HG03280 (cell line): Measurements from ENCODE around the gene RNF133.
"Not testable (repeated sequence)": the region's sequence is repeated elsewhere in the genome, so short reads cannot be mapped to it uniquely, and the experiment has no call there.

ENCODE experiments used
- ATAC-seq: cut with Tn5 transposase; IDR thresholded peaks from one replicate; pipeline ENCODE4 v1.9.1; 2021; ENCODE audit warnings: mild to moderate bottlenecking, moderate library complexity; ENCODE audit not compliant: unreplicated experiment

RNF133 gene

DNA sequence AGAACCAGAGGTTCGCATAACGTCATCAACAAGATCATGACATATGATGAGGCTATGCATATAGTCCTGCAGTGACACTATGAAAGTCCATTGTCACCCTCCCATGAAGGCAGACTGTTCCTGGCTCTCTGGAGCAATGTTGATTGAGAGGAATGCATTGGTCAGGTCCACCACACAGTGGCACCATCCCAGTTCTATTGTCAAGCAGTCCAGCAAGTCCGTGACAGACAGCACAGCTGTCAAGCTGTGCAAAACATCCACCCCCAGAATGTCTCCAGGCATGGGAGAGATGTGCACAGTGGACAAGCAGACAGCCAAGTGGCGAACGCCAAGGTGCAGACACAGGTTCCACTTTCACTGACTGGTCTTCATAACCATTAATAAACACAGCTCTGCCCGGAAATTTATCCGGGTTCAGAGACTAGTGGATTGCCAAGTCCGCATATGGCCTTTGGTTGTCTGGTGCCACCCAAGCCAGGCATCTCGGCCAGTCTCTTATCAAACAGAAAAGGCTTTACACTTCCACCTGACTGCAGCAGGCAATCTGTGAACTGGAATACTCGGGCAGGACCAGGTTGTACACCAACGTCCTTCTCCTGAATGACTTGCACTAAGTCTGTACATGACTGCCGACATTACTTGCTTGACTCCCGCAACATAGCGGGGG is 7.2 kb downstream of the RNF133 start:
- no peak for ATAC-seq

DNA sequence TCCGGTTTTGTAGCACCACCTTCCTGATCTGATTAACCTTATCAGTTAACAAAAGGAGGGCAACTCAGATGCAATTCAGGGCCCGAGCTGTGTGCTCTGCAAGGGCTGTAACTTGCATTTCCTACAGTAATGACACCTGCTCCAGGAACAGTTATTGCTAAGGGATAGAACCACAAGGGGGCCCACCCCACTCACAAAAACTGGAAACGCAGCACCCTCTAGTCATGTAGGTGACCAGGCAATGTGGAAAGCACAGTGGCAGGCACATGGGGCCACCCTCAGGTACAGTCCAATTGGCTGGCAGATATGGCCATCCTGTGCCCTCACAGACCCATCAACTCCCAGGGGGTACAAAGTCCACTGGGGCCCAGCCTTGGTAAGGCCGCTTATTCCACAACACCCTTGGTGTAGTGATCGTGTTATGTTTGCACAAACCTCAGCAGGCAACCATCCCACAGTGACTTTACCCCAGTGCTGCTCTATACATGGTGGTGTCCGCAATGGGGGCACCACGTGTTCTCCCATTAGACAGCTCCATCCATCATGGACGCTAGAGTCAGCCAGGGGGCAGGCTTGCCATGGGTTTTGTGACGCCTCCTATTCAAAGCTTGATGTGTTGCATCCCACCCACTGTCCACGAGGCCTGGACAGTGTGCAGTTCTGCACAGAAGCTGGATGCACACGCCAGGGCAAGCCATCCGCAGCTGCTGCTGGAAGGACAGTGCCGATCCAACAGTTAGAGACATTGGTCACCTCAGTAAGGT is 9.4 kb downstream of the RNF133 start:
- ATAC-seq, result no peak

DNA sequence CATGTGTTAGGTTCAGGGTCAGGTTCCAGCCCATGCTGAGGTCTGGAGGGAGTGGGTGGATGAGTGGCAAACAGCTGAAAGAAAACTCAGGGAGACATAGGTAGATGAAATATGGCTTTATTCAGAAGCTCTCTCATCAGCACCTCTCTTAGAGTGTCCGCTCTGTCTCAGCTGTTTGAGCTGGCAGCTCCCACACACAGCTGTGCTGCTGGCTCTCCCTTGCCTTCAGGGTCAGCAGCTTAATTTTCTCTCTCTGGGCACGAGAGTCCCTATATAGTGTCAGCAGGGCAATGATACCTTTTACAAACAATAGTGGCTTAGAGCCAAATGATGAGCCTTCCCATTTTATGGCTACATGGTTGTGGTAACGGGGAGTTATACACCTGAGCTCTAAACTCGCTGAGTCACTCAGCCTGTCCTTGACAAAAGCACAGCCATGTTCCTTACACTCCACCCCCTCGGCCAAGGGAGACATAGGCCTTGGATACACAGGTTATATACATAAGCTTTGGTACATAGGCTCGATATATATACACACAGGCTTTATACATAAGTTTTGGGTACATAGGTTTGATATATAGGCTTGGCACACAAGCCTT is 10.4 kb downstream of the RNF133 start:
- ATAC-seq, result no peak

DNA sequence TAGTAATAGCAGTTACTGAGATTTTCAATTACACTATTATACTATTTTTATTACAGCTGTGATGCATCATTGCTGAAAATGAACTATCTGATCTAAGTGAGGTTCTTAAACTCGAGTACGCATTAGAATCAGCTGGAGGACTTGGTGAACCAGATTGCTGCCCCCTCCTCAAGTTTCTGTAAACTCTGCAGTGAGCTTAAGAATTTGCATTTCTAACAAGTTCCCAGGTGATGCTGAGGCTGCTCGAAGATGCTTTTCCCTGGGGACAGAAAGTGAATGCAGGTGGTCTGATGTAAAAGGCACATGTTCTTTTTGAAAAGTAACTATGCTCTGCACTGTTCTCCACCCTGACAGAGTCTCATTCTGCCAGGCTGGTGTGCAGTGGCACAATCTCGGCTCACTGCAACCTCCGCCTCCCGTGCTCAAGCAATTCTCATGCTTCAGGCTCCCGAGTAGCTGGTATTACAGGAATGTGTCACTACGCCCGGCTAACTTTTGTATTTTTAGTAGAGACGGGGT is 12.5 kb downstream of the RNF133 start:
- ATAC-seq, result no peak

DNA sequence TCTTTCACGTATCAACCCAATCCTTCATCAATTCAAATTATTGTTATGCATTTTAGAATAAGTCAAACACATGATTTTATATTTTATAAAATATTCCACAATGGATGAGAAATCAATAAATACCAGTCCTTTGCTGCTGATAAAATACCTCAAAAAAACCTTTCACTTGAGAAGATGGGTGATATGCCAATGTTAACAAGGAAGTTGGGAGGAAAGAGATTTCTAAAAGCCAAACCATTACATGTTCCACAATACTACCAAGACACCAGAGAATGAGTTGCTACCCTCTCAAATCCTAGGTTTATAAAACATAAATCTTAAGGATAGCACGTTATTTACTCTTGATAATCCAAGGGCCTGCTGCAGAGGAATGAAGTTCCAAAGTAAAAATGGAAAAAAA is 14.4 kb downstream of the RNF133 start:
- ATAC-seq, result no peak

DNA sequence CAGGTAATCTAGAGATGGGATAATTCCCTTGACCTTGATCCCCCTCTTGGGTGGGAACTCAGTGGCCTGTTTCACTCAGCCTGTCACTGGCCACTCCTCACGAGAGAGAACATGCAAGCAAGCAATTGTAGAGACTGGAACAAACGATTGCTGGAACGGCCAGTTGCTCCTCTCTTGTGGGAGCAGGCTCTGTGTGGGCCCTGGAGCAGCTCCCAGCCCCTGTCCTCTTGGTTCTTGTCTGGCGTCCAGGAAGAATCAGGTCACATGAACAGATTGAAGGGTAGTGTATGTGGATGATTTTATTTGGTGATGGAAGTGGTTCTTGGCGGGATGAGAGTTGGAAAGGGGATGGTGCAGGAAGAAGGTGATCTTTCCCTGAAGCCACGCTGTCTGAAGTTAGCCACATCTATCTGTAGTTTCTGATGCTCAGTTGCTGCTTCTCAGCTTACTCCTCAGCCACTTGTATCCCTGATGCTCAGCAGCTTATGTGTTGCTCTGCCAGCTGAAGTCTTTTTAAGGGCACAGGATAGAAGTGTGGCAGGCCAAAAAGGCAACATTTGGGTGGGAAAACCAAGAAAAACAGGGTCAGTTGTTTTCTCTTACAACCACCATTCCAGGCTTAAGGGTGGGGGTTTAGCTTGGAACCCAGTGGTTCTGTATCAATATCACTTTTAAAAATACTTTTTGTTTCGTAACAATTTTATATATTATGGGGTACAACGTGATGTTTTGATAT is 15.9 kb downstream of the RNF133 start:
- no peak for ATAC-seq

DNA sequence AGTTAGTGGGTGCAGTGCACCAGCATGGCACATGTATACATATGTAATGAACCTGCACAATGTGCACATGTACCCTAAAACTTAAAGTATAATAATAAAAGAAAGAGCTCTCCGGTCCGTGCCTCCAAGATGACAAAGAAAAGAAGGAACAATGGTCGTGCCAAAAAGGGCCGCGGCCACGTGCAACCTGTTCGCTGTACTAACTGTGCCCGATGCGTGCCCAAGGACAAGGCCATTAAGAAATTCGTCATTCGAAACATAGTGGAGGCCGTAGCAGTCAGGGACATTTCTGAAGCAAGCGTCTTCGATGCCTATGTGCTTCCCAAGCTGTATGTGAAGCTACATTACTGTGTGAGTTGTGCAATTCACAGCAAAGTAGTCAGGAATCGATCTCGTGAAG is 17.7 kb downstream of the RNF133 start:
- ATAC-seq, result not testable (repeated sequence)

DNA sequence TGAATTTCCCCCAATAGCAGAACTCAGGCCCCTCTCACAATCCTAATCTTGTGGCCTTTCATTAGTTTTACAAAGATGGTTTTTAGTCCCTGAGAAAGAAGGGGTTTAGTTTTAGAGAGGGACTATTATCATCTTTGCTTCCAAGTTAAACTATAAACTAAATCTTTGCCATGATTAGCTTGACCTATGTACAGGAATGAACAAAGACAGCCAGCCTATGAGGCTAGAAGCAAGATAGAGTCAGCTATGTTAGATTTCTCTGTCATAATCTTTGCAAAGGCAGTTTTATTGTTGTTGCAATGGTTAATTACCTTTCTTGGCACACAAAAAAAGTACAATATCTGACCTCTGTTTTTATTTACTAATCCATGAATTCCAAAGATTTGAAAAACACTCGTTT is 19.1 kb downstream of the RNF133 start:
- no peak for ATAC-seq

DNA sequence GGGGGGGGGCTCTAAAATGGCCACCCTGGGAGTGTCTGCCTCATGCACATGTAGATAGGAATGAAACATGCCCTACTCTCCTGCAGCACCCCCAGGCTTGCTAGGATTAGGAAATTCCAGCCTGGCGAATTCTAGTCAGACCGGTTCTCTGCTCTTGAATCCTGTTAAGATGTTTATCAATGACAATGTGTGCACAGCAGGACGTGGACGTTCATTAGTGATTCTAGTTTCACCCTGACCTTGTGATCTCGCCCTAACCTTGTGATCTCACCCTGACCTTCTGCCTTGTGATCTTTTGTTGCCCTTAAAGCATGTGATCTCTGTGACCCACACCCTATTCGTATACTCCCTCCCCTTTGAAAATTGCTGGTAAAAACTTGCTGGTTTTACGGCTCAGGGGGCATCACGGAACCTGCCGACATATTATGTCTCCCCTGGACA is 19.6 kb downstream of the RNF133 start:
- not testable (repeated sequence) for ATAC-seq

DNA sequence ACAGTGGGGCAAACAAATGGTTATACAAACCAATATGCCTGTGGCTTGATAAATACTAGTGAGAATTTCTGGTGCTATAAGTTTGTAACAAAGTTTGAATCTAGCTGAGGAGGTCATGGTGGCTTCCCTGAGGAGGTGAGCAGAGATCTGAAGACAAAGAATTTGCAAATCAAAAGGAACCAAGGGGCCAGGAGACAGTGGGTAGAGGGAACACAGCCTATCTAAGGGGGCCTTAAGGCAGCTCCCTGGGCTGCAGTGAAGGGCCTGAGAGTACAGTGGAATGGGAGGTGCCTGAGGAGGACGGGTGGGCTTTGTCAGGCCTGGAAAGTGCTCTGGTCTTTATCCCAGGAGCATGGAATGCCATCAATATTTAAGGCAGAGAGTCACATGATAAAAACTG is 21.8 kb downstream of the RNF133 start:
- ATAC-seq, result no peak

DNA sequence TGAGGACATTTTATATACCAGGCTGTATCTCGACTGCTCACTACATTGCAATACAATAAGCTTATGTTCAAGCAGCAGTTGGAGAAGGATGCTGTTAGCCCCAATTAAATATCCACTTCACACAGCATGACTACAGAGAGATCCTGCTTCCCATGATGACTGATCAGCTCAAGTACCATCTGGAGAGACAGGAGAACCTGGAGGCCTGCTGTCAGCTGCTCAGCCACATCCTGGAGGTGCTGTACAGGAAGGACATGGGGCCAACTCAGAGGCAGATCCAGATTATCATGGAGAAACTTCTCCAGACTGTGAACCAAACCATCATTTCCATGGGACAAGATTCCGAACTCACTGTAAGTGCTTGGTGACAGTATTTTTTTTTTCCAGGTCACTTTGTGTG is 22.5 kb downstream of the RNF133 start:
- ATAC-seq, result no peak

DNA sequence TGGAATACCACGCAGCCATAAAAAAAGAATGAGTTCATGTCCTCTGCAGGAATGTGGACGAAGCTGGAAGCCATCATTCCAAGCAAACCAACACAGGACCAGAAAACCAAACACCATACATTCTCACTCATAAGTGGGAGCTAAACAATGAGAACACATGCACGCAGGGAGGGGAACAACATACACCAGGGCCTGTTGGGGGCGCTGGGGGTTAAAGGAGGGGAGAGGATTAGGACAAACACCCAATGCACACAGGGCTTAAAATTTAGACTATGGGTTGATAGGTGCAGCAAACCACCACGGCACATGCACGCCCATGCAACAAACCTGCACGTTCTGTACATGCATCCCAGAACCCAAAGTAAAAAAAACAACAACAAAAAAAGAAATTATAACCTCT is 23.3 kb downstream of the RNF133 start:
- no peak for ATAC-seq

DNA sequence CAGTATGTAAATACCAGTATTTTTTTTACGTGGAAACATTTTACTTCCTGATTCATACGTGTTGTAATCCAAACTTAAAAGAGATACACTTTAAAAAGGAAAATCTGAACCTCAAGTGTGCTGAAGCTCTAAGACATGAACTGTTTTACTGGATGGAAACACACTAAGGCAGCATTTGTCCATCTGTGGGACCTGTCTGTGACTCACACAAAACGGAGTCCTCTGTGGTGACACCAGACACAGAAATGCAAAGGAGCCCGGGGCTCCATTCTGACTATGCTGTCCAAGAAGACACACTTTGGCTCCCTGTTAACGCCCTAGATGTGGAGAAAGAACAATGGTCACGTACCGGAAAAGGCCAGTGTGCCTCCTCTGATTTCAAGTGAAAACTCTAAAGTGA is 23.9 kb downstream of the RNF133 start:
- no peak for ATAC-seq

DNA sequence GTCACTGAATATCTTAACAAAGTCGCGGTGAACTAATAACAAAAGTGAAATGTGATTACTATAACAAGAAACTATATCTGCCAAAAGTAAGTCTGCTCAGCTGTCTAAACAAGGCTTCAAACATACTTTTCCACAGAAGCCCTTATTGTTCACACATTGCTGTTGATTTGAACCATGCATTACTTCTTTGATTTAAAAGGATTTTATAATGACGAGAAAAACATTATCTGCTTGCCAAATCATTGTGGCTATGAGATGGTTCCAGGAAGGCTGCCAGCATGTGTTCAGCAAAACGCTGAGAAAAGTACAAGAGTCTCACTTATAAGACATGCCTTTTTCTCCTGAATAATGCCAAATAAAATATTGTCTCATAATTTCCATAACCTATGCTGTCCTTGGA is 24.4 kb downstream of the RNF133 start:
- ATAC-seq, result no peak

DNA sequence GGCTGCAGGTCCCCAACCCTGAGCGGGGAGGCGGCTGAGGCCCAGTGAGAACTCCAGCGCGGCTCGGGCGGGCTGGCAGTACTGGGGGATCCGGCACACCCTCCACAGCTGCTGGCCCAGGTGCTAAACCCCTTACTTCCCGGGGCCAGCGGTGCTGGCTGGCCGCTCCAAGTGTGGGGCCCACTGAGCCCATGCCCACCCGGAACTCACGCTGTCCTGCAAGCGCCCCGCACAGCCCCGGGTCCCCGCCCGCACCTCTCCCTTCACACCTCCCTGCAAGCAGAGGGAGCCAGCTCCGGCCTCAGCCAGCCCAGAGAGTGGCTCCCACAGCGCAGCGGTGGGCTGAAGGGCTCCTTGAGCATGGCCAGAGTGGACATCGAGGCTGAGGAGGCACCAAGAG is 25.0 kb downstream of the RNF133 start:
- ATAC-seq, result no peak

DNA sequence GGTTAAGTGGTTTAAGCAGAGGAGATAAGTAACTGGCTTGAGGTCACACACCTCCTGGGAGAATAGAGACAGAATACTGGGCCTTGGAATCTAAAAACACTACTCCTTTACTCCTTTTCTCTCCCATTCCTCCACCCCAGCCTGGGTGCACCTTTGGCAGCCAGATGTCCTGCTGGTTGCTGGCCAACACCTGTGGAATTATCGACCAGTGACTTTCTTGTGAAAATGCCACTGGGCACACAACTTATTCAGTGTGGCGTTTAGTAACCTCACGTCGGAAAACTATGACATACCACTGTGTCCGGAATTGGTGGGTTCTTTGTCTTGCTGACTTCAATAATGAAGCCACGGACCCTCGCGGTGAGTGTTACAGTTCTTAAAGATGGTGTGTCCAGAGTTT is 26.4 kb downstream of the RNF133 start:
- no peak for ATAC-seq

DNA sequence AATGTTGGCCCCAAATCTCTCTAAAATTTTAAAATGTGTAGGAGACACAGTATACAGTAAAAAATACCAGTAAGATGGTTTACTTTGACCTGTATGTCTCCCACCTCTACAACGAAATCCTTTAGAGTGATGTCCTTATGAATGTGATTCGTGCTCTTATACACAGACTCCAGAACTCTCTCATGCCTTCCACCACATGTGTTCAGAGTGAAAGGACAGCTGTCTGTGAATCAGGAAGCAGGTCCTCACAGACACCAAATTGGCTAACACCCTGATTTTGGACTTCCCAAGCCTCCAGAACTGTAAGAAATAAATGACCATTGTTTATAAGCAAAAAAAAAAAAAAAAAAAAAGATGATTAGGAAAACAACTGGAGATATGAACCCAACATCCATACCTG is 35.2 kb downstream of the RNF133 start:
- ATAC-seq, result no peak

DNA sequence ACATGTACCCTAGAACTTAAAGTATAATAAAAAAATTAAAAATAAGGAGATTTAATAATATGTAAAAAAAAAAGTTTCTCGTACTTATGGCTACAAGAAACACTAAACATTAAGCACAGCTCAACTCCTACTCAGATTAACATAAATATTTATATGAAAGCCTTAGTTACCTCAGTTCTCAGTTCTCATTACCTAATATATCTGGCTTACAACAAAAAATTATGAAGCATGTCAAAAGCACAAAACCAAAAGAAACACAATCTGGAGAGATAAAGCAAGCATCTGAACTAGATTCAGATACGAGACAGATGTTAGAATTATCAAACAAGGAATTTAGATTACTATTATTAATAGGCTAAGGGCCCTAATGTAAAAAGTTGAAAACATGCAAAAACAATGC is 40.1 kb downstream of the RNF133 start:
- ATAC-seq, result no peak

DNA sequence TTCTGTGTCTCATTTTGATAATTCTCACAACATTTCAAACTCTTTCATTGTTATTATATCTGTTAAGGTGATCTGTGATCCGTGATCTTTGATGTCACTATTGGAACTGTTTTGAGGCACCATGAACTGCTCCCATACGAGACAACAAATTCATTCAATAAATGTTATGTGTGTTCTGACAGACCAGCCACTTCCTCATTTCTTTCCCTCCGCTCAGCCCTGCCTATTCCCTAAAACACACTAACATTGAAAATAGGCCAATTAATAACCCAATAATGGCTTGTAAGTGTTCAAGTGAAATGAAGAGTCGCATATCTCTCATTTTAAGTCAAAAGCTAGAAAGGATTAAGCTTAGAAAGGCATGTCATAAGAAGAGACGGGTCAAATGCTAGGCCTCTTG is 45.2 kb downstream of the RNF133 start:
- ATAC-seq, result no peak

DNA sequence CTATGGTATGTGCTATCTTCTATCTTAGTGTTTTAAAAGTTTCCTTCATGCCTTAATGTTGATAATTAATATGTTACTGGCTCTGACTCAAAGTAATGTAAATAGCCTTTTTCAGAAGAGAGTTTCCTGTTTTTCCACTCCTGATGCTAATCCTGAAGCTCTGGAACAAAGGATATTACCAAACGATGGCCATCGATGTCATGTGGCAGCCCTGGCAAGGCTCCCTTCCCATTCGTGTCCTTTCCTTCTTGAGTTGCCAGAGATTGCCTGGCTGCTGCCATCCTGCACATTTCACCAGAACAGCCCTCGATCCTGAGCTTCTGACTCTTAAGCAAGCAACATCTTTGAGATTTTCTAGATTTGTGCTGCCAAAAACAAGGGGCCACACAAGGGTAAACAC is 46.0 kb downstream of the RNF133 start:
- no peak for ATAC-seq

DNA sequence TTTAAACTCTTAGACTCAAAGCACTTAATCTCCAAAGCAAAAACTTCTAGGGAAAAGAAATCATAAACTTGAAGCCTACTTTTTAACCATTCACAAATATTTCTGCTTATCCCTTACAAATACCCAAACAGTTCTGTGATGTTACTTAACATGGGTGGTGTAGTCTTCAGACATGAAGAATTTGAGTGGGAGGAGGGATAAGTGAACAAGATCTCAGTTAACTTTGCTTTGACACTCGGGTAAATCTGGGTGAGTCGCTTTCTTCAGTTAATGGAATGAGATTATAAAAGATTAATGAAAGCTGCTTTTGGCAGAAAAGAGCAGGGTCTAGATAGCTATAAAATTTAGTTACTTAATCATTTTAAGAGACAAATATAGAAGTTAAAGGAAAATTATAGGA is 47.5 kb downstream of the RNF133 start:
- no peak for ATAC-seq
